Cardiac fibroblast (primary cell): ENCODE measurements around the gene PDRG1.
"Not testable (repeated sequence)": the region's sequence is repeated elsewhere in the genome, so short reads cannot be mapped to it uniquely, and the experiment has no call there.

Experiments used
- DNase-seq, 2 donors: peaks; one replicate each; pipeline versions ENCODE4 v3.0.0 to v3.0.0-alpha.2; 2010; ENCODE audit warnings: low read depth in 2 of 2
- H3K4me3 ChIP-seq, 2 donors: replicated peaks in 1 of 2; 1 replicate in 1 of 2; 2 replicates in 1 of 2; pipeline ENCODE4 v1.5.1; 2011; ENCODE audit warnings: low read depth in 2 of 2, low read length in 2 of 2, mild to moderate bottlenecking in 2 of 2, moderate library complexity in 1 of 2
- CTCF ChIP-seq: IDR thresholded peaks from one replicate; pipeline ENCODE4 v1.5.1; 2011; ENCODE audit warnings: low read depth, mild to moderate bottlenecking, low read length, inconsistent platforms

Gene PDRG1

GRCh38 chr20:31930779-31931178, 21.1 kb downstream of the PDRG1 start:
- no peak overlapping the region for H3K4me3 ChIP-seq
- TF ChIP-seq CTCF, result no peak
- DNase-seq, result no peak

DNA sequence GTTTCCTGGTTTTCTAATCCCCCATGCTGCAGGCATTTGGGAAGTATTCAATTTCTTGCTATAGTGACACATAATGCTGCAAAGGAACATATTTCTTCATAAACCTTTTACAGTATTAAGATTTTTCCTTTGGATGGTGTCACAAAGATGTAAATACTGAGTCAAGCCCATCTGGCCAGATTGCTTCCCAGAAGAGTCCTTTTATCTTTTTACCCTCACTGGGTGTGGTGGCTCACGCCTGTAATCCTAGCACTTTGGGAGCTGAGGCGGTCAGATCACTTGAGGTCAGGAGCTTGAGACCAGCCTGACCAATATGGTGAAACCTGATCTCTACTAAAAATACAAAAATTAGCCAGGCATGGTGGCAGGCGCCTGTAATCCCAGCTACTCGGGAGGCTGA, 22.2 kb downstream of the PDRG1 start:
- H3K4me3 ChIP-seq, DNase-seq: not testable (repeated sequence)

DNA sequence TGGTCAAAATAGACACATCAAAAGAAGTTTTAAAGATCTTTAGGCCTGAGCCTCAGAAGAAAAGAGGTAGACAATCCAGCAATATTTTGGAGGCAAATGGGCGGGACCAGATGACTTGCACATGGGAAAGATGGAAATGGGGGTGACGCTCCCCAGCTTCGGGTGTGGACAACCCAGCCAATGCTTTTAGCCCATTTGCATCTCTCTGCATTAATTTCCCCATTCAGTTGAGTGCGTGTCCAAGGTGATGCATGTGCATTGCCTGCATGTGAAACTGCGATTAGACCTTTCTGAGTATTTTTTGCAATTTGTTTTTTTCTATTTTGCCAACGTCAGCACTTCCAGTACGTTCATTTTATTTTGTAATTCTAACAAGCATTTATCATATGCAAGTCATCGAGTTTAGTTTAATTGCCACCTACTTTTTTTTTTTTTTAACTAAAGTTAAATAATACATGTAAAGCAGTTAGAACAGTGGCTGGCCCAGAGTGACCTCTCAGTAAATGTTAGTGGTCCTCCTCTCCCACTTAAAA, 24.2 kb downstream of the PDRG1 start:
- no peak overlapping the region for H3K4me3 ChIP-seq
- no peak for TF ChIP-seq CTCF
- no peak for DNase-seq

DNA sequence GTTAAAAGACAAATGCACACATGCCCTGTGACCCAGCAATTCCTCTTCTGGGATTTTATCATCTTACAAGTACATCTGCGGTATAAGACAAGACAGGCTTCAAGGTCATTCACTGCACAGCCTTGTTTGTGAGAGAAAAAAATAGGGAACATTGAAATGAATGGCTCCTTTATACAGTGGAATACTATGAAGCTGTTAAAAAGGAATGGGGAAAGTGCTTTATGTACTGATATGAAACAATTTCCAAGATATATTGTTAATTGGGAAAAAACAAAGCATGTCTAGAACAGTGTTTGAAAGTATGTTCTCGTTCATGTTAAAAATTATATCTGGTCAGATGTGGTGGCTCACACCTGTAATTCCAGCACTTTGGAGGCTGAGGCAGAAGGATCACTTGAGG, 25.4 kb downstream of the PDRG1 start:
- no peak overlapping the region for H3K4me3 ChIP-seq
- no peak for DNase-seq
- TF ChIP-seq CTCF, result no peak

GRCh38 chr20:31925631-31926030, 26.2 kb downstream of the PDRG1 start:
- TF ChIP-seq CTCF, result no peak
- H3K4me3 ChIP-seq, result no peak overlapping the region
- no peak for DNase-seq

DNA sequence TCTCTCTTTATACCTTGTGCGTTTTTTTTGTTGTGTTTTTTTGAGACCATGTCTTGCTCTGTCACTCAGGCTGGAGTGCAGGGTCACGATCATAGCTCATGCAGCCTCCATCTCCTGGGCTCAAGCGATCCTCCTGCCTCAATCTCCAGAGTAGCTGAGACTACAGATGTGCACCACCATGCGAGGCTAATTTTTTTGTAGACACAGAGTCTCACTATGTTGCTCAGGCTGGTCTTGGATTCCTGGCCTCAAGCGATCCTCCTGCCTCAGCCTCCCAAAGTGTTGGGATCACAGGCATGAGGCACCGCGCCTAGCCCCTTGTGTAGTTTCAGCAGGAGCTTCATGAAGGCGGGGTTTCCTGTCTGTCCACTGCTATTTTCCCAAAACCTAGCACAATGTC, 27.3 kb downstream of the PDRG1 start:
- no peak for TF ChIP-seq CTCF
- DNase-seq, result no peak

DNA sequence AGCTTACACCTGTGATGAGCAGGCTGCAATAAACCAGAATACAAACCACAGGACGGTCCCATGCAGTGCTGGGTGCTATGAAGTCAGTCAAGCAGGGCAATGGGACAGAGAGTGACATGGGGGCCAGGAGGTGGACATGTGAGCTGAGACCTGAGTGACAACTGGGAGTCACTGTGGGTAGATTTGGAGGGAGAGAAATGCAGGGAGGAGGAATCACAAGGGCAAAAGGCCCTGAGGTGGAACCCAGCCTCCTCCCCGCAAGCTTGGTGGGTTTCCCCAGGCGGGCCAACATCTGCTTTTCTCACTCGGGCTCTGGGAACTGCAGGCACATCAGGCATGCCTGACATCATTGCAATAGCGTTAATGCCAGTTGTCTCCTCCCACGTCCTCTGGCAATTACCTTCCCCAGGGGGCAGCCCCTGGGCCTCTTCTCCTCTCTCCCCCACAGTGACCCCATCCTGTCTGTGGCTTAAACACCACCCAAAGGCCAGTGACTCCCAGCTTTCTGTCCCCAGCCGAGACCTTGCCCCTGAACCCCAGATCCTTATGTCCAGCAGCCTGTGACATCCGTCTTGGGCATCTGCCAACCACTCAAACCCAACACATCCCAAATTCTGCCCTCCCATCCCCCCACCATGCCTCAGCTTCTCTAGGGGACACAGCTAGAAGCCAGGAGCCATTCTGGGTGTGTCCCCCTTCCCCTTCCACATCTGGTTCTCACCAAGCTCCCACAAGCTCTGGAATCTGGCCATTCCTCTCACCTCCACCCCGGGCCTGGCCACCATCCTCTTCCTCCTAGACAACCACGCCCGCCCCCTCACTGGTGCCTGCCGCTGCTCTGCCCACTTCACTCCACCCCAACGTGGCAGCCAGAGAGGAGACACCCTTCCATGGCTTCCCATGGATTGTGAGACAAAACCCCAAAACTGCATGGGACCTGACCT, 28.2 kb downstream of the PDRG1 start:
- no peak for TF ChIP-seq CTCF
- DNase-seq, result no peak

More for the DNA sequence above, 27.3 kb downstream of the PDRG1 start:
- H3K4me3 ChIP-seq, result no peak overlapping the region

More for the DNA sequence above, 28.2 kb downstream of the PDRG1 start:
- H3K4me3 ChIP-seq, result no peak overlapping the region
